IPS-15b (cell line): ENCODE measurements around the gene UBE2D4.
"Not testable (repeated sequence)": the region's sequence is repeated elsewhere in the genome, so short reads cannot be mapped to it uniquely, and the experiment has no call there.

Experiments used
- H3K27me3 ChIP-seq: one replicate; pipeline ENCODE4 v1.6.1; 2013; ENCODE audit warnings: low read length; ENCODE audit not compliant: control insufficient read depth, insufficient read depth
- H3K36me3 ChIP-seq: one replicate; pipeline ENCODE4 v1.6.1; 2013; ENCODE audit warnings: low read length; ENCODE audit not compliant: control insufficient read depth, insufficient read depth
- H3K4me1 ChIP-seq: one replicate; pipeline ENCODE4 v1.6.1; 2013; ENCODE audit warnings: mild to moderate bottlenecking, low read length; ENCODE audit not compliant: control insufficient read depth, insufficient read depth
- H3K4me3 ChIP-seq: one replicate; pipeline ENCODE4 v1.5.1; 2013; ENCODE audit warnings: low read depth, low read length
- H3K9ac ChIP-seq: one replicate; pipeline ENCODE4 v1.6.1; 2013; ENCODE audit warnings: low read depth, mild to moderate bottlenecking, low read length
- H3K9me3 ChIP-seq: one replicate; pipeline ENCODE4 v1.6.1; 2013; ENCODE audit warnings: mild to moderate bottlenecking, low read length; ENCODE audit not compliant: control insufficient read depth, insufficient read depth

UBE2D4 gene

GRCh38 chr7:43974725-43975482 lies 48.7 kb downstream of the UBE2D4 start:
- H3K4me3 ChIP-seq: not testable (repeated sequence)

GRCh38 chr7:43977525-43977924 lies 51.3 kb downstream of the UBE2D4 start:
- Histone ChIP-seq H3K4me1 (no peaks in the 10 kb centered on the region), H3K27me3 (no peaks in the 10 kb centered on the region), H3K9ac (no peak overlapping the region), H3K36me3 (no peaks in the 10 kb centered on the region), H3K9me3 (no peaks in the 10 kb centered on the region), H3K4me3 (no peak overlapping the region)

More at GRCh38 chr7:43974725-43975482, 48.7 kb downstream of the UBE2D4 start:
- not testable (repeated sequence) for H3K27me3 ChIP-seq, H3K4me1 ChIP-seq, H3K36me3 ChIP-seq, H3K9me3 ChIP-seq, H3K9ac ChIP-seq

GRCh38 chr7:43978102-43978501 lies 51.9 kb downstream of the UBE2D4 start:
- H3K36me3 ChIP-seq, H3K9me3 ChIP-seq, H3K9ac ChIP-seq, H3K4me1 ChIP-seq, H3K4me3 ChIP-seq, H3K27me3 ChIP-seq: not testable (repeated sequence)

- H3K4me3 ChIP-seq, H3K27me3 ChIP-seq, H3K4me1 ChIP-seq, H3K36me3 ChIP-seq, H3K9me3 ChIP-seq, H3K9ac ChIP-seq: not testable (repeated sequence)
These were observed 56.6 kb downstream of the UBE2D4 start for GRCh38 chr7:43982848-43983247.

GRCh38 chr7:43983736-43984135 lies 57.5 kb downstream of the UBE2D4 start:
- not testable (repeated sequence) for H3K9me3 ChIP-seq, H3K36me3 ChIP-seq, H3K27me3 ChIP-seq, H3K4me1 ChIP-seq, H3K9ac ChIP-seq, H3K4me3 ChIP-seq

- H3K4me1 ChIP-seq, H3K36me3 ChIP-seq, H3K9ac ChIP-seq, H3K9me3 ChIP-seq, H3K27me3 ChIP-seq: not testable (repeated sequence)
- H3K4me3 ChIP-seq: peak overlapping the region; percentile 49
These were observed 59.9 kb downstream of the UBE2D4 start for GRCh38 chr7:43985904-43986864.

GRCh38 chr7:43987476-43987875 lies 61.2 kb downstream of the UBE2D4 start:
- H3K27me3 ChIP-seq, H3K4me1 ChIP-seq, H3K9ac ChIP-seq: not testable (repeated sequence)

GRCh38 chr7:43990011-43990585 lies 63.9 kb downstream of the UBE2D4 start:
- H3K36me3 ChIP-seq, H3K9me3 ChIP-seq, H3K4me3 ChIP-seq, H3K27me3 ChIP-seq, H3K4me1 ChIP-seq, H3K9ac ChIP-seq: not testable (repeated sequence)

More at GRCh38 chr7:43987476-43987875, 61.2 kb downstream of the UBE2D4 start:
- H3K4me3 ChIP-seq, H3K9me3 ChIP-seq, H3K36me3 ChIP-seq: not testable (repeated sequence)

GRCh38 chr7:43990829-43991228 lies 64.6 kb downstream of the UBE2D4 start:
- H3K9me3 ChIP-seq, H3K36me3 ChIP-seq, H3K27me3 ChIP-seq, H3K4me1 ChIP-seq, H3K9ac ChIP-seq, H3K4me3 ChIP-seq: not testable (repeated sequence)

- H3K27me3 ChIP-seq, H3K9ac ChIP-seq, H3K36me3 ChIP-seq, H3K9me3 ChIP-seq, H3K4me3 ChIP-seq, H3K4me1 ChIP-seq: not testable (repeated sequence)
These were observed 66.7 kb downstream of the UBE2D4 start for GRCh38 chr7:43992896-43993295.

GRCh38 chr7:43994681-43995080 lies 68.4 kb downstream of the UBE2D4 start:
- not testable (repeated sequence) for H3K27me3 ChIP-seq, H3K9me3 ChIP-seq, H3K4me1 ChIP-seq, H3K4me3 ChIP-seq, H3K9ac ChIP-seq, H3K36me3 ChIP-seq

- not testable (repeated sequence) for H3K36me3 ChIP-seq, H3K27me3 ChIP-seq, H3K4me1 ChIP-seq, H3K9ac ChIP-seq, H3K9me3 ChIP-seq, H3K4me3 ChIP-seq
These were observed 71.3 kb downstream of the UBE2D4 start, which contains the start of gene SPDYE1 for GRCh38 chr7:43997532-43997931. Gene SPDYE1, plus strand, starts transcription at chr7:43997897. Its CDS starts 2,053 bp downstream, at chr7:43999950.
